C4-2B (cell line): Measurements from ENCODE around the gene CDH23.
"Not testable (repeated sequence)": the region's sequence is repeated elsewhere in the genome, so short reads cannot be mapped to it uniquely, and the experiment has no call there.

Source experiments
- H3K27ac ChIP-seq: fragments of 450-650 bp; 2 replicates; pipeline ENCODE4 v1.5.1; 2017
- CTCF ChIP-seq: fragments of 450-650 bp; conservative IDR thresholded peaks from 2 replicates; pipeline ENCODE4 v1.5.1; 2017; ENCODE audit warnings: mild to moderate bottlenecking
- ZFX ChIP-seq: fragments of 450-650 bp; IDR thresholded peaks from 2 replicates; pipeline ENCODE4 v1.6.1; 2017

The CDH23 gene

DNA sequence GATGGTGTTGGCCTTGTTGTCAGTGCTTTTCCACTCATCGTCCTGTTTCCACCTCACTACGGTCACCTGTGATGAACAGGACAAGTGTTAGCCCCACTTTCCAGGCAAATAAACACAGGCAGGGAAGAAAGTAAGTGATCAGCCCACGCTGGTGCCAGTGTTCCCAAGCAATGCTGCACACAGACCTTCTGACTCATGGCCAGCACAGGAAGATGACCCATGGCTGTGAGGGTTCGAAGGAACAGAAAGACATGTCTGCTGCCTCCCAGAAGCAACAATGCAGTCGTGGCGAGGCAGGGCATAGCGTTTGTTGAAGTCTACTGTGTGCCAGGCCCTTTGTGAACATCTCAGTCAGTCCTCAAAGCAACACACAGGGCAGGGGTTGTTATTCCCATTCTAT, 41.9 kb upstream of the CDH23 start:
- H3K27ac ChIP-seq = no peak overlapping the region
- TF ChIP-seq CTCF = no peak
- TF ChIP-seq ZFX = no peak

GRCh38 chr10:71355886-71356285, 40.8 kb upstream of the CDH23 start:
- TF ChIP-seq ZFX = no peak
- no peak for TF ChIP-seq CTCF

GRCh38 chr10:71357792-71358265, 38.9 kb upstream of the CDH23 start:
- H3K27ac ChIP-seq = no peak overlapping the region
- no peak for TF ChIP-seq ZFX
- TF ChIP-seq CTCF = no peak

More at GRCh38 chr10:71355886-71356285, 40.8 kb upstream of the CDH23 start:
- no peak overlapping the region for H3K27ac ChIP-seq

DNA sequence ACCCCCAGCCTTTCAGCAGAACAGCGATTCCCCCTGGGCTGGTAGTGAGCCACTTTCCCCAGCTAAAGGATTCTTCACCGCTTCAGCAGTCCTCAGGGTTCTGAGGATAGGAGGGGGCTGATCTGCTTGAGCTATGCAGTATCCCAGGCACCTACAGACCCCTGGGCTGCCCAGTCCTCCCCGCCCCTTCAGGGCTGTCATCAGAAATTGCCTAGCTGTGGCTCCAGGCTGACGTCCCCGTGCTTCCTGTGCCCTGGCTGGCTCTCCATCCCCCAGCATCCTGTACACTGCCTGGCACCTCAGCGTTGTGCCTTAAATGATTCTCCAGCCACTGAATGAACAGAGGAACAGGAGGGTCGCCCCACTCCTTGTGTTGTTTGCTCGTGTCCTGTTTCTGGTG, 38.4 kb upstream of the CDH23 start:
- TF ChIP-seq ZFX (no peak), CTCF (no peak)
- no peak overlapping the region for H3K27ac ChIP-seq

- not testable (repeated sequence) for H3K27ac ChIP-seq
Observed at GRCh38 chr10:71358906-71359305, 37.8 kb upstream of the CDH23 start.

DNA sequence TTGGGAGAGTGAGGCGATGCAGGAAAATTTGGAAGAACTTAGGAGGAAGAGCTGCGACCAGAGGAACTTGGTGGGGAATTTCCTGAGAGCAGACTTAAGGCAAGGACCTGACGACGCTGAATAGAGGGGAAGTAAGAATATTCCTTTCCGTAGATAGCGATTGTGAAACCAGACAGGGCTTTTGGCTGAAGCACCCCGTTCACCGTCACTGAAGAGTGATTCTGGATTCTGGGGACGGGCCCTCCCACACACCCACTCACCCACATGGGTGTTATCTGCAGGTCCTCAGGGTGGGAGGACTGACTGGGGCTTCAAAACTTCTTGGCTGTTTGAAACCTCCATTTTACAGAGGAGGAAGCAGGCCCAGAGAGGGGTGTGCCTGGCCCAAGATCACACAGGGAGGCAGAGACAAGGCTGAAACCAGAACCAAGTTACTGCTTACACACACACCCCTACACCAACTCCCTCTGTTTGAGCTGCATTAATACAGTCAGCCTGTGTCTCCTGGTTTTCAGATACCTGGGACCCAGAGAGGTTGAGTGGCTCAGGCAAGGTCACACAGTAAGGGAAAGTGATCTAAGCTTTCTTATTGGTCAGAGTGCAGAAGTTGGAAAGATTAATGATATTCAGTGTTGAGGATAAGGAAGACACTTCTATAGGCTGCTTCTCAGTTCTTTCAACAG, 37.2 kb upstream of the CDH23 start:
- no peak for TF ChIP-seq ZFX
- TF ChIP-seq CTCF = no peak
- no peak overlapping the region for H3K27ac ChIP-seq

DNA sequence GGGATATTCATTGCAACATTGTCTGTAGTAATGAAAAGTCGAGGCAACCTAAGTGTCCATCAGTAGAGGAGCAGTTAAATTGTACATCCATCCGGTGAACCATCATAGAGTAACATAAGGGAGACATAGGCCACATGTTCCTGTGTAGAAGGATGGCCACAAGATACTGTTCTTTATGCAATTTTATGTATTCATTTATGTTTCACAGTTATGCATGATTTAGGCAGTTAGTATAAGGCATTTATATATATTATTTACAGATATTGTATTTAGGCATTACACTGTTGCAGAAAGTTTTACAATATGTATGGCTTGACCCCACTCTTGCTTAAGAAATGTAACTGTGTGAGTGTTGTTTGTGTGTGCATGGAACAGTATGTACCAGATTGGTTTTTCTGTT, 36.0 kb upstream of the CDH23 start:
- no peak overlapping the region for H3K27ac ChIP-seq
- TF ChIP-seq ZFX (no peak), CTCF (no peak)

DNA sequence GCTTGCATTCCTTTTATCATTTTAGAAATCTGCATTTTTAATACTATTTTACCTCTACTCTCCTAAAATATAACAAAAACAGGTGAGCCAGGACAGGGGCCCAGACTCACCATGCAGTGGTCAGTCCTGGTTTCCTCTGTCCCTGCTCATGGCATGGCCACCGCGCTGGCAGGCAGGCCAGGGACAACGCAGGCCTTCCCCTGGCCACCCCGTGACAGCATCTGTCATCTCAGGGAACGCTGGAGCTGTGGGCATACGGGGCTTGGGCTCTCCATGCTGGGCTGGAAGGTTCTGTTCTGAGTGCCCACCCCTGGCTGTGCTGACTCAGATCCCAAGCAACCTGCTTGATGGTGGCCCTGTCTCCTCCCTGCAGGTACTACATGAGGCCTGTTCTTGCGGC, 35.1 kb upstream of the CDH23 start:
- TF ChIP-seq ZFX (no peak), CTCF (no peak)

More for the DNA sequence above, 35.1 kb upstream of the CDH23 start:
- H3K27ac ChIP-seq = no peak overlapping the region
